Esophagus squamous epithelium (tissue), 4 donors: Measurements from ENCODE around the gene PROP1.

ENCODE experiments used
- POLR2A ChIP-seq, 4 donors: fragments of 450-650 bp; IDR thresholded peaks; one replicate each; pipeline ENCODE4 v1.6.1; 2017; ENCODE audit warnings: antibody characterized with exemption in 4 of 4, mild to moderate bottlenecking in 4 of 4, moderate library complexity in 3 of 4
- TF ChIP-seq, protein P1 (sequence below), 6 experiments: fragments of 450-650 bp in 4 of 6; fragments of 200-600 bp in 2 of 6; sonication (generic) in 2 of 6; IDR thresholded peaks; one replicate each; pipeline ENCODE4 v1.5.1; 2016 to 2019; ENCODE audit warnings: antibody characterized with exemption in 6 of 6, mild to moderate bottlenecking in 4 of 6, moderate library complexity in 4 of 6

DNA sequence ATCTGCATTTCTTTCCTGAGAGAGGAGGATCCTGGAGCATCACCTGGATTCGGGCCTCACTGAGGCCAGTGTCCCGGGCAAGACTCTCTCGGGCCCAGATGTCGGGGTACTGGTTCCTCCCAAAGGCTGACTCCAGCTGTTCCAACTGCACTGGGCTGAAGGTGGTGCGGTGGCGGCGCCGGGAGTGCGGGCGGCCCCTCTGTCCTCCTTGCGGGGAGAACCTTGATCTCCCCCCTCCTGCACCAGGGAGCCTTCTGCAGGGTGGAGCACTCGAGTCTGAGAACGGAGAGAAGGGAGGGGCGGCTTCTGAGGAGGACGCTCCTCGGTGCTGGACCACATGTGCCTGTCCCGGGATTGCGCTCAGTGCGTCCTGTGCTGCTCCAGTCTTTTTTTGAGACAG, 2.0 kb downstream of the PROP1 start:
- TF ChIP-seq, protein P1, sequence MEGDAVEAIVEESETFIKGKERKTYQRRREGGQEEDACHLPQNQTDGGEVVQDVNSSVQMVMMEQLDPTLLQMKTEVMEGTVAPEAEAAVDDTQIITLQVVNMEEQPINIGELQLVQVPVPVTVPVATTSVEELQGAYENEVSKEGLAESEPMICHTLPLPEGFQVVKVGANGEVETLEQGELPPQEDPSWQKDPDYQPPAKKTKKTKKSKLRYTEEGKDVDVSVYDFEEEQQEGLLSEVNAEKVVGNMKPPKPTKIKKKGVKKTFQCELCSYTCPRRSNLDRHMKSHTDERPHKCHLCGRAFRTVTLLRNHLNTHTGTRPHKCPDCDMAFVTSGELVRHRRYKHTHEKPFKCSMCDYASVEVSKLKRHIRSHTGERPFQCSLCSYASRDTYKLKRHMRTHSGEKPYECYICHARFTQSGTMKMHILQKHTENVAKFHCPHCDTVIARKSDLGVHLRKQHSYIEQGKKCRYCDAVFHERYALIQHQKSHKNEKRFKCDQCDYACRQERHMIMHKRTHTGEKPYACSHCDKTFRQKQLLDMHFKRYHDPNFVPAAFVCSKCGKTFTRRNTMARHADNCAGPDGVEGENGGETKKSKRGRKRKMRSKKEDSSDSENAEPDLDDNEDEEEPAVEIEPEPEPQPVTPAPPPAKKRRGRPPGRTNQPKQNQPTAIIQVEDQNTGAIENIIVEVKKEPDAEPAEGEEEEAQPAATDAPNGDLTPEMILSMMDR (IDR thresholded peaks at IDR 0.05) = no peak
- TF ChIP-seq POLR2A (IDR thresholded peaks at IDR 0.05) = no peak
